GM12878 (cell line): Measurements from ENCODE around the gene STK17A. TPM values are rescaled to one million over a fixed set of nuclear protein-coding genes. Genes with fewer than 3 reads are reported as not detected.
A peak's percentile ranks its signal among the peaks of the same experiment; 100 is the strongest.

Source experiments
- BACH1 ChIP-seq: fragments of 450-650 bp; IDR thresholded peaks from 2 replicates; pipeline ENCODE4 v1.6.1; 2017; ENCODE audit warnings: mild to moderate bottlenecking, borderline replicate concordance
- CBX5 ChIP-seq: sonication (generic); IDR thresholded peaks from 2 replicates; pipeline ENCODE4 v1.6.1; 2016; ENCODE audit warnings: low read depth, moderate library complexity, mild to moderate bottlenecking, inconsistent platforms
- CREM ChIP-seq: IDR thresholded peaks from 2 replicates; pipeline ENCODE4 v1.6.1; 2014; ENCODE audit warnings: antibody characterized with exemption, low read depth
- FOS ChIP-seq: IDR thresholded peaks from 3 replicates; pipeline ENCODE4 v1.6.1; 2011; ENCODE audit warnings: borderline replicate concordance; ENCODE audit not compliant: insufficient read length; ENCODE audit errors: extremely low read depth
- IKZF1 ChIP-seq: fragments of 450-650 bp; conservative IDR thresholded peaks from 2 replicates; pipeline ENCODE4 v1.6.1; 2017; ENCODE audit warnings: antibody characterized with exemption, mild to moderate bottlenecking
- IRF3 ChIP-seq: fragments of 450-650 bp; IDR thresholded peaks from 2 replicates; pipeline ENCODE4 v1.6.1; 2014; ENCODE audit warnings: mild to moderate bottlenecking
- KDM1A ChIP-seq: fragments of 200-600 bp; sonication (generic); IDR thresholded peaks from 2 replicates; pipeline ENCODE4 v1.6.1; 2016; ENCODE audit warnings: borderline replicate concordance
- MTA3 ChIP-seq: IDR thresholded peaks from 2 replicates; pipeline ENCODE4 v1.6.1; 2012; ENCODE audit warnings: low read length, inconsistent platforms, borderline replicate concordance
- NFIC ChIP-seq: IDR thresholded peaks from 2 replicates; pipeline ENCODE4 v1.6.1; 2012; ENCODE audit warnings: low read depth, mild to moderate bottlenecking, inconsistent platforms, low read length, moderate library complexity
- NR2C1 ChIP-seq: fragments of 450-650 bp; IDR thresholded peaks from 2 replicates; pipeline ENCODE4 v1.6.1; 2017; ENCODE audit warnings: antibody characterized with exemption, mild to moderate bottlenecking, moderate library complexity
- SMAD1 ChIP-seq: fragments of 450-650 bp; IDR thresholded peaks from 2 replicates; pipeline ENCODE4 v1.6.1; 2018; ENCODE audit warnings: mild to moderate bottlenecking, low read depth; ENCODE audit not compliant: partially characterized antibody
- SREBF1 ChIP-seq: IDR thresholded peaks from 2 replicates; pipeline ENCODE4 v1.6.1; 2012; ENCODE audit warnings: mild to moderate bottlenecking, low read length
- USF1 ChIP-seq: IDR thresholded peaks from 2 replicates; pipeline ENCODE4 v1.6.1; 2011; ENCODE audit warnings: borderline replicate concordance, low read depth, mild to moderate bottlenecking, moderate library complexity, mixed read lengths, low read length; ENCODE audit not compliant: insufficient read depth; ENCODE audit errors: extremely low read length
- polyA plus RNA-seq, 11 experiments: library from polyadenylated mRNA; depleted of rRNA in 4 of 11; unstranded in 6 of 11; stranded (reverse) in 5 of 11; fragments of >200 nt; fragmentation: Nextera tagmentation in 4 of 11; fragmentation: Illumina TruSeq in 1 of 11; extraction: Ambion mirVana in 4 of 11; extraction: Trizol in 1 of 11; gene quantifications; 1 replicate in 1 of 11; 2 replicates in 10 of 11; pipeline versions ENCODE4 v1.2.1 to v1.2.3, GENCODE V29; 2011 to 2016; ENCODE audit warnings: inconsistent platforms in 2 of 11, missing spikeins in 2 of 11, low read depth in 1 of 11
- total RNA-seq, 4 experiments: library from RNA; depleted of rRNA in 3 of 4; stranded (reverse); fragments of >200 nt in 3 of 4; fragmentation: Illumina TruSeq in 1 of 4; extraction: Trizol in 1 of 4; gene quantifications; 2 replicates each; pipeline versions ENCODE4 v1.2.1 to v1.2.3, GENCODE V29; 2013 to 2021
- TF ChIP-seq, protein P1 (sequence below): fragments of 450-650 bp; IDR thresholded peaks from 2 replicates; pipeline ENCODE4 v1.6.1; 2017; ENCODE audit warnings: borderline replicate concordance
- TF ChIP-seq, protein P2 (sequence below): fragments of 450-650 bp; conservative IDR thresholded peaks from 2 replicates; pipeline ENCODE4 v1.6.1; 2017; ENCODE audit warnings: mild to moderate bottlenecking, moderate library complexity
- TF ChIP-seq, protein P3 (sequence below): fragments of 450-650 bp; IDR thresholded peaks from 2 replicates; pipeline ENCODE4 v1.6.1; 2017; ENCODE audit warnings: mild to moderate bottlenecking, moderate library complexity

The STK17A gene
- total and polyA plus RNA-seq, 10 of the 15 experiments (the other 5 are each of a cell fraction or from before 2014, with no cell fraction given): 18.5 to 91.6 (median 70.8) TPM

GRCh38 chr7:43647673-43648472 is 65.0 kb downstream of the STK17A start (continued):
- TF ChIP-seq, protein P1, sequence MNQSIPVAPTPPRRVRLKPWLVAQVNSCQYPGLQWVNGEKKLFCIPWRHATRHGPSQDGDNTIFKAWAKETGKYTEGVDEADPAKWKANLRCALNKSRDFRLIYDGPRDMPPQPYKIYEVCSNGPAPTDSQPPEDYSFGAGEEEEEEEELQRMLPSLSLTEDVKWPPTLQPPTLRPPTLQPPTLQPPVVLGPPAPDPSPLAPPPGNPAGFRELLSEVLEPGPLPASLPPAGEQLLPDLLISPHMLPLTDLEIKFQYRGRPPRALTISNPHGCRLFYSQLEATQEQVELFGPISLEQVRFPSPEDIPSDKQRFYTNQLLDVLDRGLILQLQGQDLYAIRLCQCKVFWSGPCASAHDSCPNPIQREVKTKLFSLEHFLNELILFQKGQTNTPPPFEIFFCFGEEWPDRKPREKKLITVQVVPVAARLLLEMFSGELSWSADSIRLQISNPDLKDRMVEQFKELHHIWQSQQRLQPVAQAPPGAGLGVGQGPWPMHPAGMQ: no peak
- TF ChIP-seq SMAD1 (no peak), IRF3 (no peak), KDM1A (no peak), NFIC (peak; percentile 85; the same call in 1 of the 2 replicates), SREBF1 (no peak), MTA3 (no peak), BACH1 (0 out of 2 replicates have a peak, but pooled peaks have one; percentile 26), FOS (no peak), CBX5 (no peak), CREM (peak; percentile 59), IKZF1 (peak; percentile 98), USF1 (no peak), NR2C1 (no peak)
- TF ChIP-seq, protein P2, sequence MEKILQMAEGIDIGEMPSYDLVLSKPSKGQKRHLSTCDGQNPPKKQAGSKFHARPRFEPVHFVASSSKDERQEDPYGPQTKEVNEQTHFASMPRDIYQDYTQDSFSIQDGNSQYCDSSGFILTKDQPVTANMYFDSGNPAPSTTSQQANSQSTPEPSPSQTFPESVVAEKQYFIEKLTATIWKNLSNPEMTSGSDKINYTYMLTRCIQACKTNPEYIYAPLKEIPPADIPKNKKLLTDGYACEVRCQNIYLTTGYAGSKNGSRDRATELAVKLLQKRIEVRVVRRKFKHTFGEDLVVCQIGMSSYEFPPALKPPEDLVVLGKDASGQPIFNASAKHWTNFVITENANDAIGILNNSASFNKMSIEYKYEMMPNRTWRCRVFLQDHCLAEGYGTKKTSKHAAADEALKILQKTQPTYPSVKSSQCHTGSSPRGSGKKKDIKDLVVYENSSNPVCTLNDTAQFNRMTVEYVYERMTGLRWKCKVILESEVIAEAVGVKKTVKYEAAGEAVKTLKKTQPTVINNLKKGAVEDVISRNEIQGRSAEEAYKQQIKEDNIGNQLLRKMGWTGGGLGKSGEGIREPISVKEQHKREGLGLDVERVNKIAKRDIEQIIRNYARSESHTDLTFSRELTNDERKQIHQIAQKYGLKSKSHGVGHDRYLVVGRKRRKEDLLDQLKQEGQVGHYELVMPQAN: no peak
- TF ChIP-seq, protein P3, sequence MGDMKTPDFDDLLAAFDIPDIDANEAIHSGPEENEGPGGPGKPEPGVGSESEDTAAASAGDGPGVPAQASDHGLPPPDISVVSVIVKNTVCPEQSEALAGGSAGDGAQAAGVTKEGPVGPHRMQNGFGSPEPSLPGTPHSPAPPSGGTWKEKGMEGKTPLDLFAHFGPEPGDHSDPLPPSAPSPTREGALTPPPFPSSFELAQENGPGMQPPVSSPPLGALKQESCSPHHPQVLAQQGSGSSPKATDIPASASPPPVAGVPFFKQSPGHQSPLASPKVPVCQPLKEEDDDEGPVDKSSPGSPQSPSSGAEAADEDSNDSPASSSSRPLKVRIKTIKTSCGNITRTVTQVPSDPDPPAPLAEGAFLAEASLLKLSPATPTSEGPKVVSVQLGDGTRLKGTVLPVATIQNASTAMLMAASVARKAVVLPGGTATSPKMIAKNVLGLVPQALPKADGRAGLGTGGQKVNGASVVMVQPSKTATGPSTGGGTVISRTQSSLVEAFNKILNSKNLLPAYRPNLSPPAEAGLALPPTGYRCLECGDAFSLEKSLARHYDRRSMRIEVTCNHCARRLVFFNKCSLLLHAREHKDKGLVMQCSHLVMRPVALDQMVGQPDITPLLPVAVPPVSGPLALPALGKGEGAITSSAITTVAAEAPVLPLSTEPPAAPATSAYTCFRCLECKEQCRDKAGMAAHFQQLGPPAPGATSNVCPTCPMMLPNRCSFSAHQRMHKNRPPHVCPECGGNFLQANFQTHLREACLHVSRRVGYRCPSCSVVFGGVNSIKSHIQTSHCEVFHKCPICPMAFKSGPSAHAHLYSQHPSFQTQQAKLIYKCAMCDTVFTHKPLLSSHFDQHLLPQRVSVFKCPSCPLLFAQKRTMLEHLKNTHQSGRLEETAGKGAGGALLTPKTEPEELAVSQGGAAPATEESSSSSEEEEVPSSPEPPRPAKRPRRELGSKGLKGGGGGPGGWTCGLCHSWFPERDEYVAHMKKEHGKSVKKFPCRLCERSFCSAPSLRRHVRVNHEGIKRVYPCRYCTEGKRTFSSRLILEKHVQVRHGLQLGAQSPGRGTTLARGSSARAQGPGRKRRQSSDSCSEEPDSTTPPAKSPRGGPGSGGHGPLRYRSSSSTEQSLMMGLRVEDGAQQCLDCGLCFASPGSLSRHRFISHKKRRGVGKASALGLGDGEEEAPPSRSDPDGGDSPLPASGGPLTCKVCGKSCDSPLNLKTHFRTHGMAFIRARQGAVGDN: peak; percentile 60; the same call in 1 of the 2 replicates
